GM12891 (cell line): ENCODE results near the gene PPP2R2B.

Source experiments
- DNase-seq: peaks from one replicate; pipeline ENCODE4 v3.0.0; 2011; ENCODE audit warnings: low spot score; ENCODE audit not compliant: insufficient read length
- FAIRE-seq: peaks from 2 replicates; lab custom pipeline; 2011; peaks lifted over from hg19 to GRCh38; lab: Jason Lieb, UNC
- PAX5 ChIP-seq: IDR thresholded peaks from 2 replicates; pipeline ENCODE4 v1.6.1; 2011; ENCODE audit warnings: low read length, moderate library complexity, mild to moderate bottlenecking; ENCODE audit not compliant: insufficient read depth, severe bottlenecking
- POLR2A ChIP-seq: IDR thresholded peaks from 2 replicates; pipeline ENCODE4 v1.6.1; 2011; ENCODE audit warnings: low read depth, low read length, control low read depth
- POLR2AphosphoS5 ChIP-seq: IDR thresholded peaks from 2 replicates; pipeline ENCODE4 v1.6.1; 2011; ENCODE audit warnings: low read depth, low read length, control low read depth
- POU2F2 ChIP-seq: IDR thresholded peaks from 2 replicates; pipeline ENCODE4 v1.6.1; 2011; ENCODE audit warnings: low read depth, mild to moderate bottlenecking, control low read depth, low read length, moderate library complexity
- SPI1 ChIP-seq: IDR thresholded peaks from 2 replicates; pipeline ENCODE4 v1.6.1; 2011; ENCODE audit warnings: low read depth, low read length, control low read depth
- TAF1 ChIP-seq: IDR thresholded peaks from 2 replicates; pipeline ENCODE4 v1.6.1; 2011; ENCODE audit warnings: low read depth, low read length, control low read depth

The PPP2R2B gene

DNA sequence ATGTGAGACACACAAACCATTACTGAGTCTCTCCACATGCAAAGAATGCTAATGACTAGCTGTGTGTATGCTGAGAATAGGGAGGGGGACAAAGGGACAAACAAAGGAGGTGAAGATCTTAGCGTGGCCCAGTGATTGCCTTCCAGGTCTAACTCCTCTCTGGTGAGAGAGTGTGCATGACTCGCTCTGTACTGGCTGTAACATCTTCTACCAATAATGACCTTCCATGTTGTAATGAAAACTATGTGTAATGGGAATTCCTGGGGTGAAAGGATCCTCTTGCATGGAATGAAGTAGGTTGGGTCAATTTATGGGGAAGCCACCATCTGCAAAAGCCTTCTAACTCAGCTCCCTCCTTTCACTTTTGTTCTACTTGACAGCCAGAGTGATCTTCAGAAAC, 338.1 kb downstream of the PPP2R2B start:
- FAIRE-seq, result no peak

DNA sequence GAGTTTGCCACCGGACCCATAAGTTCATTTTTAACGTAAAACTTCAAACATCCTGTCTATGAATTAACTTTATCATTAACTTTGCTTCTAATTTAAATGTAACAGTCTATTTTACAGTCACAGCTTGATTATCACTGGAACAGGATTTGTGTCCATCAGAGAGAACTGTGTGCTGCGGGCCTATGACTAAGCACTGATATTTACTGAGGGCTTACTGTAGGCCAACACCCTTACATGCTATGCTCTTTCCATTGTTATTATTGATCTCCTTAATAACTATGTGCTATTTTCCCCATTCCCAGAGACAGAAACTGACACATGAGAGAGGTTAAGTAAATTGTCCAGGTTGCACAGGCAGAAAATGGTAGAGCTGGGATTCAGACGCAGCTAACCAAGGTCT, 338.6 kb downstream of the PPP2R2B start:
- FAIRE-seq (no peak), DNase-seq (no peak)
- TF ChIP-seq PAX5 (no peak), TAF1 (no peak), POLR2A (no peak), SPI1 (no peak), POLR2AphosphoS5 (no peak), POU2F2 (no peak)

More for the DNA sequence above, 338.1 kb downstream of the PPP2R2B start:
- no peak for DNase-seq
- TF ChIP-seq SPI1 (no peak), TAF1 (no peak), POU2F2 (no peak), PAX5 (no peak), POLR2A (no peak), POLR2AphosphoS5 (no peak)

GRCh38 chr5:146538432-146538831, 340.1 kb downstream of the PPP2R2B start:
- no peak for FAIRE-seq
- no peak for TF ChIP-seq POLR2AphosphoS5
- DNase-seq, result no peak

- TF ChIP-seq POLR2AphosphoS5 (no peak), POU2F2 (no peak), SPI1 (no peak), POLR2A (no peak), TAF1 (no peak), PAX5 (no peak)
- no peak for DNase-seq
- no peak for FAIRE-seq
These were observed 344.7 kb downstream of the PPP2R2B start for GRCh38 chr5:146533882-146534281.

- peak; percentile 81 for FAIRE-seq
- TF ChIP-seq SPI1 (0 out of 2 replicates have a peak, but pooled peaks have one; percentile 44), PAX5 (no peak)
- peak; percentile 47 for DNase-seq
These were observed 345.2 kb downstream of the PPP2R2B start for GRCh38 chr5:146533260-146533857.
